Lower lobe of right lung (tissue), 2 donors: ENCODE results near the gene AGFG1. TPM values are rescaled to one million over a fixed set of nuclear protein-coding genes. Genes with fewer than 3 reads are reported as not detected.
"Not testable (repeated sequence)": the region's sequence is repeated elsewhere in the genome, so short reads cannot be mapped to it uniquely, and the experiment has no call there.

Experiments
- ATAC-seq, 2 donors: fragments of 200-7000 bp; cut with Tn5 transposase; one replicate each; pipeline ENCODE4 v1.9.1; 2020 to 2022; ENCODE audit warnings: mild to moderate bottlenecking in 2 of 2, moderate library complexity in 2 of 2
- DNase-seq: peaks from one replicate; pipeline ENCODE4 v3.0.0-alpha.2; 2020
- H3K27ac ChIP-seq: fragments of 200-600 bp; one replicate; pipeline ENCODE4 v1.8.0; 2022
- H3K27me3 ChIP-seq: fragments of 200-600 bp; one replicate; pipeline ENCODE4 v1.8.0; 2022; ENCODE audit warnings: low read depth
- H3K36me3 ChIP-seq: fragments of 200-600 bp; one replicate; pipeline ENCODE4 v1.8.0; 2022; ENCODE audit warnings: mild to moderate bottlenecking
- H3K4me1 ChIP-seq: fragments of 200-600 bp; one replicate; pipeline ENCODE4 v1.8.0; 2022
- H3K4me3 ChIP-seq: fragments of 200-600 bp; one replicate; pipeline ENCODE4 v1.8.0; 2022; ENCODE audit warnings: mild to moderate bottlenecking
- H3K9me3 ChIP-seq: fragments of 200-600 bp; one replicate; pipeline ENCODE4 v1.8.0; 2022
- CTCF ChIP-seq: fragments of 200-600 bp; IDR thresholded peaks from one replicate; pipeline ENCODE4 v1.8.0; 2022; ENCODE audit warnings: antibody characterized with exemption, mild to moderate bottlenecking
- intact Hi-C: fragments of 100-400 bp; cut with DNase I; formaldehyde crosslinking; loops from one replicate; pipeline ENCODE4 v1.11.0; 2022
- total RNA-seq: library from RNA; stranded (reverse); fragmentation: NEBNext Ultra II Directional; extraction: Animal tissue kit (Norgen Biotek cat#: 25700); gene quantifications from one replicate; pipeline ENCODE4 v1.2.1, GENCODE V29; 2021
- donor health status: DM: no; HTN: yes; CAD: no; lungs with severe emphysema.

AGFG1 gene
- total RNA-seq, 1 donor from 2014 or later, result 100 TPM

- no peak overlapping the region for H3K27ac ChIP-seq
- intact Hi-C loops, result no loop called here
- H3K4me1 ChIP-seq, result no peaks in the 10 kb centered on the region
- H3K27me3 ChIP-seq, result no peaks in the 10 kb centered on the region
- TF ChIP-seq CTCF, result no peak
- no peaks in the 10 kb centered on the region for H3K36me3 ChIP-seq
- no peak overlapping the region for H3K4me3 ChIP-seq
- ATAC-seq (no peak), DNase-seq (no peak)
- no peaks in the 10 kb centered on the region for H3K9me3 ChIP-seq
Measured at GRCh38 chr2:227597036-227597435, 125.1 kb downstream of the AGFG1 start.

GRCh38 chr2:227597998-227598397, 126.0 kb downstream of the AGFG1 start:
- no peak overlapping the region for H3K27ac ChIP-seq
- H3K4me3 ChIP-seq, result no peak overlapping the region
- intact Hi-C loops, result no loop called here
- H3K27me3 ChIP-seq, result no peaks in the 10 kb centered on the region
- H3K9me3 ChIP-seq, result no peaks in the 10 kb centered on the region
- H3K36me3 ChIP-seq, result no peaks in the 10 kb centered on the region
- DNase-seq (no peak), ATAC-seq (no peak)
- no peak for TF ChIP-seq CTCF
- no peaks in the 10 kb centered on the region for H3K4me1 ChIP-seq

- H3K27me3 ChIP-seq, result not testable (repeated sequence)
Measured at GRCh38 chr2:227598835-227599503, 127.0 kb downstream of the AGFG1 start, which contains the start of gene SCYGR2. Gene SCYGR2 (plus strand): TSS chr2:227598893. CDS start chr2:227598893, 0 bp downstream.

GRCh38 chr2:227602358-227602757, 130.4 kb downstream of the AGFG1 start:
- ATAC-seq (no peak), DNase-seq (no peak)
- no peaks in the 10 kb centered on the region for H3K4me1 ChIP-seq
- H3K36me3 ChIP-seq, result no peaks in the 10 kb centered on the region
- no peaks in the 10 kb centered on the region for H3K27me3 ChIP-seq
- H3K27ac ChIP-seq, result no peak overlapping the region
- no peak overlapping the region for H3K4me3 ChIP-seq
- no peak for TF ChIP-seq CTCF
- H3K9me3 ChIP-seq, result no peaks in the 10 kb centered on the region
- intact Hi-C loops, result no loop called here

More at GRCh38 chr2:227598835-227599503, 127.0 kb downstream of the AGFG1 start, which contains the start of gene SCYGR2:
- H3K36me3 ChIP-seq, DNase-seq, H3K4me1 ChIP-seq, H3K4me3 ChIP-seq, H3K27ac ChIP-seq, H3K9me3 ChIP-seq, intact Hi-C loops, ATAC-seq: not testable (repeated sequence)

GRCh38 chr2:227606476-227606875, 134.5 kb downstream of the AGFG1 start:
- TF ChIP-seq CTCF, result no peak
- no peak for DNase-seq
- no peaks in the 10 kb centered on the region for H3K27me3 ChIP-seq
- no peak for ATAC-seq
- no peaks in the 10 kb centered on the region for H3K9me3 ChIP-seq
- H3K4me1 ChIP-seq, result peaks cover 9% of the 10 kb centered on the region
- no peak overlapping the region for H3K4me3 ChIP-seq
- H3K27ac ChIP-seq, result no peak overlapping the region
- intact Hi-C loops, result no loop called here
- H3K36me3 ChIP-seq, result no peaks in the 10 kb centered on the region

GRCh38 chr2:227607941-227608340, 136.0 kb downstream of the AGFG1 start:
- Histone ChIP-seq H3K4me1 (peaks cover 9% of the 10 kb centered on the region), H3K27me3 (peaks cover 3% of the 10 kb centered on the region), H3K36me3 (no peaks in the 10 kb centered on the region), H3K9me3 (no peaks in the 10 kb centered on the region), H3K27ac (no peak overlapping the region), H3K4me3 (no peak overlapping the region)
- DNase-seq (no peak), ATAC-seq (no peak)
- intact Hi-C loops, result no loop called here
- no peak for TF ChIP-seq CTCF
